RWPE2 (cell line): Measurements from ENCODE around the gene CFAP99.

Source experiments
- ATAC-seq: fragments of 200-7000 bp; cut with Tn5 transposase; 3 replicates; pipeline ENCODE4 v1.9.1; 2021; ENCODE audit warnings: low read depth
- DNase-seq: peaks from one replicate; pipeline ENCODE4 v3.0.0-alpha.2; 2020; ENCODE audit warnings: low spot score
- H3K27ac ChIP-seq: fragments of 450-650 bp; 2 replicates; pipeline ENCODE4 v1.5.1; 2017; ENCODE audit warnings: mild to moderate bottlenecking; ENCODE audit not compliant: poor library complexity, severe bottlenecking
- H3K27me3 ChIP-seq: fragments of 250-450 bp; sonication (Bioruptor Pico); 2 replicates; pipeline ENCODE4 v1.5.1; 2021; ENCODE audit warnings: mild to moderate bottlenecking, moderate library complexity; ENCODE audit not compliant: insufficient read depth, poor library complexity, severe bottlenecking
- H3K36me3 ChIP-seq: fragments of 250-450 bp; sonication (Bioruptor Pico); 2 replicates; pipeline ENCODE4 v1.5.1; 2020; ENCODE audit warnings: low read depth, mild to moderate bottlenecking, moderate library complexity
- H3K4me1 ChIP-seq: fragments of 250-450 bp; sonication (Bioruptor Pico); 2 replicates; pipeline ENCODE4 v1.5.1; 2021; ENCODE audit warnings: mild to moderate bottlenecking, moderate library complexity; ENCODE audit not compliant: insufficient read depth, poor library complexity, severe bottlenecking
- H3K4me3 ChIP-seq: fragments of 250-450 bp; sonication (Bioruptor Pico); 2 replicates; pipeline ENCODE4 v1.5.1; 2021; ENCODE audit warnings: mild to moderate bottlenecking, moderate library complexity; ENCODE audit not compliant: severe bottlenecking
- H3K9me3 ChIP-seq: fragments of 250-450 bp; sonication (Bioruptor Pico); 2 replicates; pipeline ENCODE4 v1.5.1; 2021; ENCODE audit warnings: mild to moderate bottlenecking, moderate library complexity; ENCODE audit not compliant: severe bottlenecking
- TF ChIP-seq, protein P1 (sequence below): fragments of 450-650 bp; IDR thresholded peaks from one replicate; pipeline ENCODE4 v1.5.1; 2017; ENCODE audit warnings: mild to moderate bottlenecking, moderate library complexity; ENCODE audit not compliant: poor library complexity, severe bottlenecking

CFAP99 gene

DNA sequence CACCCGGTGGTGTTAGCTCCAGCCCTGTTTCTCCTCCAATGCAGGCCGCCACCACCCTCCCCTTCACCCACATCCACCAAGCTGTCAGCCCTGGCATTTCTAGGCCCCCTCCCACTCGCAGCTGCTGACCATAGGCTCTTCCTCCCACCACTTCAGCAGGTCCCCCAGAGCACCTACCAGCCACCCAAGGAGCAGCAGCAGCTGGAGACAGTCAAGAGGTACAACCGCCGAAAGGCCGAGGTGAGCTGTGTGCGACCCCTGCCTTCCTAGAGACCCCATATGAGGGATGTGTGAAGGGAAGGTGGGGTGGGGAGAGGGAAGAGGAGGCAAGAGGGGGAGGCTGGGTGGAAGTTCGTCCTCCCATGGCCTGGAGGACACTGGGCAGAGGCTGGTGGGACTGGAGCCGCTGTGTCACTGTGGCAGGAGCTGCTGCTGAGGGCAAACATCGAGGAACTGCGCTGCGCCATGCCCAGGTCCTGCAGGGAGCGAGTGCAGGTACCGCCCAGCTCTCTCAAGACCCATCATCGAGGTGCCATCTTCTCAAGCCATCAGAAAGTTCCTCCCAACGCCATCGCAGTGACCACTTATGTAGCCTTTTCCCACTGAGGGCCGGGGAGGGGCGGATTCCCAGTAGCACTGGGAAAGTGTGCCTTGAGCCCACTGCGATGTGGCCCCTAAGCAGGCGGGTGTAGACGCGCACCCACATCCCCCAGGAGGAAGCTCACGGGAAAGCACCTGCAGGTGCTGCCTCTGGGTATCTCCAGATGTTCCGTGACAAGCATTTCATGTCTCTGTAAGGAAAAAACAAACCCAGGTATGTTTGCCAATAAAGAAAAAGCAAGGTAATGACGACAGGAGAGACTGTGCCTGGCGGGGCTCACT, 31.0 kb downstream of the CFAP99 start:
- no peaks in the 10 kb centered on the region for H3K4me1 ChIP-seq
- TF ChIP-seq, protein P1, sequence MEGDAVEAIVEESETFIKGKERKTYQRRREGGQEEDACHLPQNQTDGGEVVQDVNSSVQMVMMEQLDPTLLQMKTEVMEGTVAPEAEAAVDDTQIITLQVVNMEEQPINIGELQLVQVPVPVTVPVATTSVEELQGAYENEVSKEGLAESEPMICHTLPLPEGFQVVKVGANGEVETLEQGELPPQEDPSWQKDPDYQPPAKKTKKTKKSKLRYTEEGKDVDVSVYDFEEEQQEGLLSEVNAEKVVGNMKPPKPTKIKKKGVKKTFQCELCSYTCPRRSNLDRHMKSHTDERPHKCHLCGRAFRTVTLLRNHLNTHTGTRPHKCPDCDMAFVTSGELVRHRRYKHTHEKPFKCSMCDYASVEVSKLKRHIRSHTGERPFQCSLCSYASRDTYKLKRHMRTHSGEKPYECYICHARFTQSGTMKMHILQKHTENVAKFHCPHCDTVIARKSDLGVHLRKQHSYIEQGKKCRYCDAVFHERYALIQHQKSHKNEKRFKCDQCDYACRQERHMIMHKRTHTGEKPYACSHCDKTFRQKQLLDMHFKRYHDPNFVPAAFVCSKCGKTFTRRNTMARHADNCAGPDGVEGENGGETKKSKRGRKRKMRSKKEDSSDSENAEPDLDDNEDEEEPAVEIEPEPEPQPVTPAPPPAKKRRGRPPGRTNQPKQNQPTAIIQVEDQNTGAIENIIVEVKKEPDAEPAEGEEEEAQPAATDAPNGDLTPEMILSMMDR: no peak
- H3K27me3 ChIP-seq: no peaks in the 10 kb centered on the region
- no peaks in the 10 kb centered on the region for H3K9me3 ChIP-seq
- ATAC-seq (no peak), DNase-seq (no peak)
- no peaks in the 10 kb centered on the region for H3K36me3 ChIP-seq
- H3K4me3 ChIP-seq: no peak overlapping the region
- H3K27ac ChIP-seq: no peak overlapping the region

DNA sequence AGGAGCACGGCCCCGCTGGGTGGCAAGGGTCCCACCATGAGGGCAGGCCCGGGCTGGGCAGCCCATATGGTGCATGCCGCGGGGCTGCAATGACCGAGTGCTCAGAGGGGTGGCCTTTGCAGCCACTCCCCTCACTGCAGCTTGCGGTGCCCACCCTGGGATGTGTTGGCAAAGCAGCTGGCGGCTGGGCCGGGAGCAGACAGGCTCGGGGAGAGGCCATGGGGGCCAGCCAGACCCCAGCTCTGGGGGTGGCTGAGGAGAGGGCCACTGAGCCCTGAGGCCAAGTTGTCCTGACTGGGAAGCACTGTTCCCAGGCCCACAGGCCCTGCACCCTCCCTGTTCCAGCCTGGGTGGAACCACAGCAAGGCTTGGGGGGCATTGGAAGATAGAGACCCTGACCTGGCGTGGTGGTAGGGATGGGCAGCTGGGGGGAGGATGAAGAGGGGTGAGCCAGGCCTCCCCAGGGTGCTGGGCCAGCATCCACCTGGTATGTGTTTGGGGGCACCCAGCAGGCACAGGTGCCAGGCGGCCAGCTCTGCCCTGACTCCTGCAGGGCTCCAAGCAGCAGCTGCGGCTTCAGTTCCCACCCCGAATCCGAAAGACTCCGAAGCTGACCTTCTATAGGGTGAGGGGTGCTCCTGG, 31.8 kb downstream of the CFAP99 start:
- Histone ChIP-seq H3K4me1 (no peaks in the 10 kb centered on the region), H3K36me3 (no peaks in the 10 kb centered on the region), H3K27ac (no peak overlapping the region), H3K4me3 (no peak overlapping the region), H3K9me3 (no peaks in the 10 kb centered on the region), H3K27me3 (no peaks in the 10 kb centered on the region)
- no peak for ATAC-seq
- no peak for DNase-seq
- TF ChIP-seq, protein P1: no peak

DNA sequence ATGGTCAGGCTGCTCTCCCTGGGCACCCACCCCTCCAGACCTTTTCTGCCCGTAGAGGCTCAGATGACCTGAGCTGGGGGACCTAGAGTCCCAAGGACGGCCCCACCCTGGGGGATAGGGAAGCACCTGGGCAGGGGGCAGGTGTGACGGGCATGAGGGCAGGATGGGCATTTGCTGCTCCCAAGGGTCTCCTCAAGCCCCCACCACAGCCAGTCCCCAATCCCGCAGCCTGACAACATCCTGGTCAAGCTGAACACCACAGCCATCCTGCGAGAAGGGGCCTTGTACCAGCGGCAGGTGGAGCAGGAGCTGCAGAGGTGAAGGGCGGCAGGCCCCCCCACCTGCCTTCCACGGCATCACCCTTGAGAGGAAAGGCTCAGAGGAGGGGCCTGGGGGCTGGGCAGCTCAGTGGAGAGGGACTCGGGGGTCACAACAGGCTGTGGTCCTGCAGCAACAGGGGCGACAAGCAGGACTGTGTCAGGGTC, 32.3 kb downstream of the CFAP99 start:
- TF ChIP-seq, protein P1: no peak
- no peak for ATAC-seq

DNA sequence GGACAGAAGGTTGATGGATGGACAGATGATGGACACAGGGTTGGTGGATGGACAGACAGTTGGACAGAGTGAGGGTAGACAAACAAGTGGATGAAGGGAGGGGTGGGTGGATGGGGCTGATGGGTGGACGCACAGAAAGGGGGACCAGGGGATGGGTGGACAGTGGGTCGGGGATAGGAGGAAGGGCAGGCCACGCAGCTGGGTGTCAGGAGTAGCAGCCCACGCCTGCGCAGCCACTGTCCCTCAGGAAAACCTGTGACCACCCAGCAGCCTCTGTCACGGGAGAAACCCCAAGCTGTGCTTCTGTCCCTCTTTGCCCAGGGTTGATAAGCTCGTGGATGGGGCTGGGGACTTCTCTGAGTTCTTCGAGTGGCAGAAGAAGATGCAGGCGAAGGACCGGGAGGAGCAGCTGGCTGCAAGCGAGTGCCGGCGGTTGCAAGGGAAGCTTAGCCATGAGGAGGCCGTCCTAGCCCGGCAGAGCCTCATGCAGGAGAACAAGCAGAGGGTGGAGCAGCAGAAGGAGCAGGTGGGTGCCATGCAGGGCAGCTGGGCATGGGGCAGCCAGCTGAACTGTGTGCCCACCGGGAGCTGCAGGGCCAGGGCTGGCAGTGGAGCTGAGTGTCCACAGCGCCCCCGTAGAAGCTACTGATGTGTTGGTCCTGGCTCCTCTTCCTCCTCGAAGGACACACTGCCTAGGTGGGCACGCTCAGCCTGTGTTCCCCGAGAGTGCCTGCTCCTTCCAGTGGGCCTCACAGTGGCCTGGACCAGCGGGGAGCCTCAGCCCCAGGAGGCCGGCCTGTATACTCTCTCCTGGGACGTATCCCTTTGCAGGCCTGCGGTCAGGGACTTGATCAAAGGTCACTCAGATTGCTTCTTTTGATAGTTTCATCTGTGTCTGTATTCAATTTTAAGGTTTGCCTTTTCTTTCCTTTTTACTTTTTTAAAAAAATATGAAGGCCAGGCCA, 33.3 kb downstream of the CFAP99 start:
- Histone ChIP-seq H3K27ac (no peak overlapping the region), H3K27me3 (no peaks in the 10 kb centered on the region), H3K9me3 (no peaks in the 10 kb centered on the region), H3K4me1 (no peaks in the 10 kb centered on the region), H3K36me3 (no peaks in the 10 kb centered on the region), H3K4me3 (no peak overlapping the region)
- TF ChIP-seq, protein P1: no peak
- ATAC-seq: no peak
- DNase-seq: no peak

More for the DNA sequence above, 32.3 kb downstream of the CFAP99 start:
- Histone ChIP-seq H3K9me3 (no peaks in the 10 kb centered on the region), H3K4me1 (no peaks in the 10 kb centered on the region), H3K36me3 (no peaks in the 10 kb centered on the region), H3K4me3 (no peak overlapping the region), H3K27me3 (no peaks in the 10 kb centered on the region), H3K27ac (no peak overlapping the region)
- DNase-seq: no peak
